ENCODE data around the gene GATA3.

Gene GATA3

GRCh38 chr10:8064436-8064835, 9.9 kb downstream of the GATA3 start:
- no peak overlapping the region for H3K4me3 ChIP-seq (ENCODE audit: low read depth in 1 of 5, low read length in 5 of 5)
- H3K4me1 ChIP-seq (ENCODE audit: control insufficient read depth in 5 of 5, insufficient read depth in 5 of 5, low read length in 5 of 5) = peaks cover 2 to 68% (median 45%) of the 10 kb centered on the region in 5 donors
- H3K27ac ChIP-seq (ENCODE audit: low read depth, low read length) = no peak overlapping the region
- H3K36me3 ChIP-seq (ENCODE audit: control insufficient read depth in 5 of 5, insufficient read depth in 5 of 5, low read length in 5 of 5) = peaks cover 0 to 13% (median 6%) of the 10 kb centered on the region in 5 donors
- H3K9me3 ChIP-seq (ENCODE audit: control insufficient read depth in 5 of 5, low read length in 5 of 5) = no peaks in the 10 kb centered on the region
- peaks cover 0 to 8% (median 6%) of the 10 kb centered on the region in 5 donors for H3K27me3 ChIP-seq (ENCODE audit: control insufficient read depth in 5 of 5, insufficient read depth in 4 of 5, low read length in 5 of 5)
- H3K9ac ChIP-seq (ENCODE audit: low read length in 5 of 5) = no peak overlapping the region

GRCh38 chr10:8065651-8066050, 11.2 kb downstream of the GATA3 start:
- Histone ChIP-seq H3K36me3 (ENCODE audit: control insufficient read depth in 5 of 5, insufficient read depth in 5 of 5, low read length in 5 of 5) (peaks cover 0 to 20% (median 11%) of the 10 kb centered on the region in 5 donors), H3K9ac (ENCODE audit: low read length in 5 of 5) (no peak overlapping the region), H3K4me1 (ENCODE audit: control insufficient read depth in 5 of 5, insufficient read depth in 5 of 5, low read length in 5 of 5) (peaks cover 2 to 57% (median 33%) of the 10 kb centered on the region in 5 donors), H3K4me3 (ENCODE audit: low read depth in 1 of 5, low read length in 5 of 5) (no peak overlapping the region), H3K9me3 (ENCODE audit: control insufficient read depth in 5 of 5, low read length in 5 of 5) (no peaks in the 10 kb centered on the region), H3K27me3 (ENCODE audit: control insufficient read depth in 5 of 5, insufficient read depth in 4 of 5, low read length in 5 of 5) (peaks cover 0 to 7% (median 2%) of the 10 kb centered on the region in 5 donors), H3K27ac (ENCODE audit: low read depth, low read length) (no peak overlapping the region)

GRCh38 chr10:8066124-8066523, 11.6 kb downstream of the GATA3 start:
- Histone ChIP-seq H3K4me1 (ENCODE audit: control insufficient read depth in 5 of 5, insufficient read depth in 5 of 5, low read length in 5 of 5) (peaks cover 2 to 57% (median 33%) of the 10 kb centered on the region in 5 donors), H3K9ac (ENCODE audit: low read length in 5 of 5) (no peak overlapping the region), H3K9me3 (ENCODE audit: control insufficient read depth in 5 of 5, low read length in 5 of 5) (no peaks in the 10 kb centered on the region), H3K27ac (ENCODE audit: low read depth, low read length) (no peak overlapping the region), H3K36me3 (ENCODE audit: control insufficient read depth in 5 of 5, insufficient read depth in 5 of 5, low read length in 5 of 5) (peaks cover 0 to 21% (median 13%) of the 10 kb centered on the region in 5 donors), H3K4me3 (ENCODE audit: low read depth in 1 of 5, low read length in 5 of 5) (no peak overlapping the region), H3K27me3 (ENCODE audit: control insufficient read depth in 5 of 5, insufficient read depth in 4 of 5, low read length in 5 of 5) (peaks cover 0 to 7% (median 2%) of the 10 kb centered on the region in 5 donors)

GRCh38 chr10:8066797-8067196, 12.3 kb downstream of the GATA3 start:
- H3K4me1 ChIP-seq (ENCODE audit: control insufficient read depth in 5 of 5, insufficient read depth in 5 of 5, low read length in 5 of 5) = peaks cover 2 to 54% (median 27%) of the 10 kb centered on the region in 5 donors
- no peak overlapping the region for H3K4me3 ChIP-seq (ENCODE audit: low read depth in 1 of 5, low read length in 5 of 5)
- peaks cover 0 to 7% (median 0%) of the 10 kb centered on the region in 5 donors for H3K27me3 ChIP-seq (ENCODE audit: control insufficient read depth in 5 of 5, insufficient read depth in 4 of 5, low read length in 5 of 5)
- no peaks in the 10 kb centered on the region for H3K9me3 ChIP-seq (ENCODE audit: control insufficient read depth in 5 of 5, low read length in 5 of 5)
- H3K27ac ChIP-seq (ENCODE audit: low read depth, low read length) = no peak overlapping the region
- H3K36me3 ChIP-seq (ENCODE audit: control insufficient read depth in 5 of 5, insufficient read depth in 5 of 5, low read length in 5 of 5) = peaks cover 0 to 25% (median 13%) of the 10 kb centered on the region in 5 donors
- H3K9ac ChIP-seq (ENCODE audit: low read length in 5 of 5) = no peak overlapping the region

GRCh38 chr10:8069108-8069507, 14.6 kb downstream of the GATA3 start:
- Histone ChIP-seq H3K27ac (ENCODE audit: low read depth, low read length) (no peak overlapping the region), H3K9me3 (ENCODE audit: control insufficient read depth in 5 of 5, low read length in 5 of 5) (no peaks in the 10 kb centered on the region), H3K9ac (ENCODE audit: low read length in 5 of 5) (no peak overlapping the region), H3K36me3 (ENCODE audit: control insufficient read depth in 5 of 5, insufficient read depth in 5 of 5, low read length in 5 of 5) (peaks cover 0 to 33% (median 20%) of the 10 kb centered on the region in 5 donors), H3K4me3 (ENCODE audit: low read depth in 1 of 5, low read length in 5 of 5) (no peak overlapping the region), H3K27me3 (ENCODE audit: control insufficient read depth in 5 of 5, insufficient read depth in 4 of 5, low read length in 5 of 5) (no peaks in the 10 kb centered on the region), H3K4me1 (ENCODE audit: control insufficient read depth in 5 of 5, insufficient read depth in 5 of 5, low read length in 5 of 5) (peaks cover 0 to 33% (median 5%) of the 10 kb centered on the region in 5 donors)

- Histone ChIP-seq H3K9ac (ENCODE audit: low read length in 5 of 5) (no peak overlapping the region), H3K4me1 (ENCODE audit: control insufficient read depth in 5 of 5, insufficient read depth in 5 of 5, low read length in 5 of 5) (peaks cover 0 to 28% (median 2%) of the 10 kb centered on the region in 5 donors), H3K9me3 (ENCODE audit: control insufficient read depth in 5 of 5, low read length in 5 of 5) (no peaks in the 10 kb centered on the region), H3K27ac (ENCODE audit: low read depth, low read length) (no peak overlapping the region), H3K4me3 (ENCODE audit: low read depth in 1 of 5, low read length in 5 of 5) (no peak overlapping the region), H3K27me3 (ENCODE audit: control insufficient read depth in 5 of 5, insufficient read depth in 4 of 5, low read length in 5 of 5) (no peaks in the 10 kb centered on the region), H3K36me3 (ENCODE audit: control insufficient read depth in 5 of 5, insufficient read depth in 5 of 5, low read length in 5 of 5) (peaks cover 0 to 33% (median 20%) of the 10 kb centered on the region in 5 donors)
These were observed 15.1 kb downstream of the GATA3 start for GRCh38 chr10:8069627-8070026.

GRCh38 chr10:8070440-8070839, 16.0 kb downstream of the GATA3 start:
- Histone ChIP-seq H3K27me3 (ENCODE audit: control insufficient read depth in 5 of 5, insufficient read depth in 4 of 5, low read length in 5 of 5) (no peaks in the 10 kb centered on the region), H3K4me1 (ENCODE audit: control insufficient read depth in 5 of 5, insufficient read depth in 5 of 5, low read length in 5 of 5) (peaks cover 0 to 21% (median 2%) of the 10 kb centered on the region in 5 donors), H3K36me3 (ENCODE audit: control insufficient read depth in 5 of 5, insufficient read depth in 5 of 5, low read length in 5 of 5) (peaks cover 0 to 33% (median 20%) of the 10 kb centered on the region in 5 donors), H3K9me3 (ENCODE audit: control insufficient read depth in 5 of 5, low read length in 5 of 5) (no peaks in the 10 kb centered on the region), H3K27ac (ENCODE audit: low read depth, low read length) (peak overlapping the region; percentile 27), H3K4me3 (ENCODE audit: low read depth in 1 of 5, low read length in 5 of 5) (no peak overlapping the region), H3K9ac (ENCODE audit: low read length in 5 of 5) (no peak overlapping the region)

GRCh38 chr10:8071006-8071405, 16.5 kb downstream of the GATA3 start:
- H3K4me3 ChIP-seq (ENCODE audit: low read depth in 1 of 5, low read length in 5 of 5) = no peak overlapping the region
- no peak overlapping the region for H3K9ac ChIP-seq (ENCODE audit: low read length in 5 of 5)
- H3K9me3 ChIP-seq (ENCODE audit: control insufficient read depth in 5 of 5, low read length in 5 of 5) = no peaks in the 10 kb centered on the region
- H3K27ac ChIP-seq (ENCODE audit: low read depth, low read length) = peak overlapping the region; percentile 27
- peaks cover 0 to 33% (median 20%) of the 10 kb centered on the region in 5 donors for H3K36me3 ChIP-seq (ENCODE audit: control insufficient read depth in 5 of 5, insufficient read depth in 5 of 5, low read length in 5 of 5)
- H3K27me3 ChIP-seq (ENCODE audit: control insufficient read depth in 5 of 5, insufficient read depth in 4 of 5, low read length in 5 of 5) = no peaks in the 10 kb centered on the region
- H3K4me1 ChIP-seq (ENCODE audit: control insufficient read depth in 5 of 5, insufficient read depth in 5 of 5, low read length in 5 of 5) = peaks cover 0 to 19% (median 7%) of the 10 kb centered on the region in 5 donors

GRCh38 chr10:8071666-8072065, 17.2 kb downstream of the GATA3 start:
- Histone ChIP-seq H3K9me3 (ENCODE audit: control insufficient read depth in 5 of 5, low read length in 5 of 5) (no peaks in the 10 kb centered on the region), H3K4me3 (ENCODE audit: low read depth in 1 of 5, low read length in 5 of 5) (no peak overlapping the region), H3K4me1 (ENCODE audit: control insufficient read depth in 5 of 5, insufficient read depth in 5 of 5, low read length in 5 of 5) (peaks cover 0 to 15% (median 11%) of the 10 kb centered on the region in 5 donors), H3K36me3 (ENCODE audit: control insufficient read depth in 5 of 5, insufficient read depth in 5 of 5, low read length in 5 of 5) (peaks cover 0 to 33% (median 20%) of the 10 kb centered on the region in 5 donors), H3K9ac (ENCODE audit: low read length in 5 of 5) (no peak overlapping the region), H3K27me3 (ENCODE audit: control insufficient read depth in 5 of 5, insufficient read depth in 4 of 5, low read length in 5 of 5) (no peaks in the 10 kb centered on the region), H3K27ac (ENCODE audit: low read depth, low read length) (no peak overlapping the region)

- no peaks in the 10 kb centered on the region for H3K27me3 ChIP-seq (ENCODE audit: control insufficient read depth in 5 of 5, insufficient read depth in 4 of 5, low read length in 5 of 5)
- no peak overlapping the region for H3K4me3 ChIP-seq (ENCODE audit: low read depth in 1 of 5, low read length in 5 of 5)
- H3K36me3 ChIP-seq (ENCODE audit: control insufficient read depth in 5 of 5, insufficient read depth in 5 of 5, low read length in 5 of 5) = peaks cover 0 to 28% (median 20%) of the 10 kb centered on the region in 5 donors
These were observed 17.7 kb downstream of the GATA3 start for GRCh38 chr10:8072211-8072610.

More at GRCh38 chr10:8072211-8072610, 17.7 kb downstream of the GATA3 start:
- no peak overlapping the region for H3K27ac ChIP-seq (ENCODE audit: low read depth, low read length)
- no peaks in the 10 kb centered on the region for H3K9me3 ChIP-seq (ENCODE audit: control insufficient read depth in 5 of 5, low read length in 5 of 5)
- no peak overlapping the region for H3K9ac ChIP-seq (ENCODE audit: low read length in 5 of 5)
- H3K4me1 ChIP-seq (ENCODE audit: control insufficient read depth in 5 of 5, insufficient read depth in 5 of 5, low read length in 5 of 5) = peaks cover 0 to 15% (median 11%) of the 10 kb centered on the region in 5 donors
